Measurements from ENCODE around the gene PTPRD. TPM values are rescaled to one million over a fixed set of nuclear protein-coding genes. Genes with fewer than 3 reads are reported as not detected.

PTPRD gene
- total RNA-seq, 1 experiment from 2014 or later, result not detected

- in situ Hi-C loops (cut with HindIII; ENCODE audit: low pct_unique_long_range_greater_than_20kb, low sequenced_read_pairs), result no loop called here
- POLR2A ChIA-PET, result no interaction called here
- H3K27me3 ChIP-seq (ENCODE audit: control insufficient read depth, insufficient read depth, low read length), result no peaks in the 10 kb centered on the region
- H3K4me3 ChIP-seq (ENCODE audit: low read depth in 2 of 2, low read length in 2 of 2), result no peak overlapping the region
- no peaks in the 10 kb centered on the region for H3K4me1 ChIP-seq (ENCODE audit: control insufficient read depth, insufficient read depth, low read length)
- no peak overlapping the region for H3K27ac ChIP-seq (ENCODE audit: low read length)
- CTCF ChIA-PET, result no interaction called here
- ATAC-seq (no peak), DNase-seq (ENCODE audit: low read depth, low spot score) (no peak)
- no peak for TF ChIP-seq CTCF (IDR thresholded peaks at IDR 0.05)
- no peak for TF ChIP-seq POLR2AphosphoS5 (IDR thresholded peaks at IDR 0.05; ENCODE audit: low read depth, low read length)
- TF ChIP-seq SIN3A (IDR thresholded peaks at IDR 0.05; ENCODE audit: borderline replicate concordance, insufficient read depth, low read depth, low read length), result no peak
- no peak for TF ChIP-seq TCF7L2 (IDR thresholded peaks at IDR 0.05; ENCODE audit: low read depth, low read length)
- no peak for TF ChIP-seq REST (IDR thresholded peaks at IDR 0.05; ENCODE audit: insufficient read depth in 1 of 2, low read depth in 2 of 2, low read length in 1 of 2)
- no peaks in the 10 kb centered on the region for H3K36me3 ChIP-seq (ENCODE audit: control insufficient read depth, insufficient read depth, low read length)
- intact Hi-C loops (cut with micrococcal nuclease; ENCODE audit: unreplicated experiment), result no loop called here
- H3K9me3 ChIP-seq (ENCODE audit: control insufficient read depth, insufficient read depth, low read depth, low read length), result no peaks in the 10 kb centered on the region
- no TSS peak for BruUV-seq (replicated peaks)
Measured at GRCh38 chr9:9410736-9411135, 1202.1 kb downstream of the PTPRD start.

- Histone ChIP-seq H3K36me3 (ENCODE audit: control insufficient read depth, insufficient read depth, low read length) (no peaks in the 10 kb centered on the region), H3K27ac (ENCODE audit: low read length) (no peak overlapping the region), H3K9me3 (ENCODE audit: control insufficient read depth, insufficient read depth, low read depth, low read length) (no peaks in the 10 kb centered on the region), H3K27me3 (ENCODE audit: control insufficient read depth, insufficient read depth, low read length) (no peaks in the 10 kb centered on the region), H3K4me1 (ENCODE audit: control insufficient read depth, insufficient read depth, low read length) (no peaks in the 10 kb centered on the region), H3K4me3 (ENCODE audit: low read depth in 2 of 2, low read length in 2 of 2) (no peak overlapping the region)
- TF ChIP-seq TCF7L2 (IDR thresholded peaks at IDR 0.05; ENCODE audit: low read depth, low read length) (no peak), REST (IDR thresholded peaks at IDR 0.05; ENCODE audit: insufficient read depth in 1 of 2, low read depth in 2 of 2, low read length in 1 of 2) (no peak), SIN3A (IDR thresholded peaks at IDR 0.05; ENCODE audit: borderline replicate concordance, insufficient read depth, low read depth, low read length) (no peak), POLR2AphosphoS5 (IDR thresholded peaks at IDR 0.05; ENCODE audit: low read depth, low read length) (no peak), CTCF (IDR thresholded peaks at IDR 0.05) (no peak)
- ChIA-PET POLR2A (no interaction called here), CTCF (no interaction called here)
- in situ Hi-C loops (cut with HindIII; ENCODE audit: low pct_unique_long_range_greater_than_20kb, low sequenced_read_pairs), result no loop called here
- no peak for ATAC-seq
- no peak for DNase-seq (ENCODE audit: low read depth, low spot score)
- intact Hi-C loops (cut with micrococcal nuclease; ENCODE audit: unreplicated experiment), result no loop called here
- no TSS peak for BruUV-seq (replicated peaks)
Measured at GRCh38 chr9:9399982-9400381, 1212.8 kb downstream of the PTPRD start.
